Calu3 (cell line): Measurements from ENCODE around the gene TAS1R1. TPM values are rescaled to one million over a fixed set of nuclear protein-coding genes. Genes with fewer than 3 reads are reported as not detected.

Experiments
- BruUV-seq: library from RNA; stranded (reverse); fragments of 400-500 nt; replicated peaks from 2 replicates; lab custom pipeline; 2021; lab: Mats Ljungman, UMichigan
- CTCF ChIA-PET: fragments of 300-600 bp; sonication (Branson Sonifier 250); formaldehyde crosslinking; loops from one replicate; lab custom pipeline; 2022; ENCODE audit warnings: antibody characterized with exemption; lab: Charles Lee
- DNase-seq: peaks from one replicate; pipeline ENCODE4 v3.0.0; 2022
- H3K27ac Mint-ChIP-seq: one replicate; pipeline ENCODE4 v1.8.0; 2022; ENCODE audit warnings: mixed read lengths; ENCODE audit not compliant: unreplicated experiment
- H3K27me3 Mint-ChIP-seq: one replicate; pipeline ENCODE4 v1.8.0; 2022; ENCODE audit warnings: mixed read lengths; ENCODE audit not compliant: unreplicated experiment
- H3K36me3 Mint-ChIP-seq: one replicate; pipeline ENCODE4 v1.8.0; 2022; ENCODE audit warnings: mild to moderate bottlenecking, moderate library complexity, mixed read lengths; ENCODE audit not compliant: insufficient read depth, unreplicated experiment
- H3K4me1 Mint-ChIP-seq: one replicate; pipeline ENCODE4 v1.8.0; 2022; ENCODE audit warnings: mild to moderate bottlenecking, low read depth, mixed read lengths; ENCODE audit not compliant: unreplicated experiment
- H3K4me3 Mint-ChIP-seq: one replicate; pipeline ENCODE4 v1.8.0; 2022; ENCODE audit warnings: mild to moderate bottlenecking, low read depth, moderate library complexity, mixed read lengths; ENCODE audit not compliant: unreplicated experiment
- H3K9me3 Mint-ChIP-seq: one replicate; pipeline ENCODE4 v1.8.0; 2022; ENCODE audit warnings: low read depth, mixed read lengths; ENCODE audit not compliant: unreplicated experiment
- intact Hi-C: fragments of 100-400 bp; cut with micrococcal nuclease; formaldehyde crosslinking; loops from one replicate; pipeline ENCODE4 v1.10.0; 2022; ENCODE audit not compliant: unreplicated experiment
- total RNA-seq: library from RNA; stranded (reverse); gene quantifications from 2 replicates; pipeline ENCODE4 v1.2.3, GENCODE V29; 2022
- TF ChIP-seq, protein P1 (sequence below): fragments of 200-600 bp; IDR thresholded peaks from one replicate; pipeline ENCODE4 v1.8.0; 2022; ENCODE audit warnings: antibody characterized with exemption; ENCODE audit not compliant: unreplicated experiment

TAS1R1 gene
- total RNA-seq, 1 experiment from 2014 or later: not detected

- no TSS peak for BruUV-seq
- no peaks in the 10 kb centered on the region for H3K36me3 Mint-ChIP-seq
- TF ChIP-seq, protein P1, sequence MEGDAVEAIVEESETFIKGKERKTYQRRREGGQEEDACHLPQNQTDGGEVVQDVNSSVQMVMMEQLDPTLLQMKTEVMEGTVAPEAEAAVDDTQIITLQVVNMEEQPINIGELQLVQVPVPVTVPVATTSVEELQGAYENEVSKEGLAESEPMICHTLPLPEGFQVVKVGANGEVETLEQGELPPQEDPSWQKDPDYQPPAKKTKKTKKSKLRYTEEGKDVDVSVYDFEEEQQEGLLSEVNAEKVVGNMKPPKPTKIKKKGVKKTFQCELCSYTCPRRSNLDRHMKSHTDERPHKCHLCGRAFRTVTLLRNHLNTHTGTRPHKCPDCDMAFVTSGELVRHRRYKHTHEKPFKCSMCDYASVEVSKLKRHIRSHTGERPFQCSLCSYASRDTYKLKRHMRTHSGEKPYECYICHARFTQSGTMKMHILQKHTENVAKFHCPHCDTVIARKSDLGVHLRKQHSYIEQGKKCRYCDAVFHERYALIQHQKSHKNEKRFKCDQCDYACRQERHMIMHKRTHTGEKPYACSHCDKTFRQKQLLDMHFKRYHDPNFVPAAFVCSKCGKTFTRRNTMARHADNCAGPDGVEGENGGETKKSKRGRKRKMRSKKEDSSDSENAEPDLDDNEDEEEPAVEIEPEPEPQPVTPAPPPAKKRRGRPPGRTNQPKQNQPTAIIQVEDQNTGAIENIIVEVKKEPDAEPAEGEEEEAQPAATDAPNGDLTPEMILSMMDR: no peak
- DNase-seq: no peak
- H3K27me3 Mint-ChIP-seq: peaks cover 10% of the 10 kb centered on the region
- intact Hi-C loops: no loop called here
- H3K4me1 Mint-ChIP-seq: no peaks in the 10 kb centered on the region
- H3K27ac Mint-ChIP-seq: no peak overlapping the region
- H3K4me3 Mint-ChIP-seq: no peak overlapping the region
- CTCF ChIA-PET: no interaction called here
- no peaks in the 10 kb centered on the region for H3K9me3 Mint-ChIP-seq
Measured at GRCh38 chr1:6511561-6512244, 43.4 kb upstream of the TAS1R1 start.

GRCh38 chr1:6512245-6512907 lies 42.7 kb upstream of the TAS1R1 start:
- Mint-ChIP-seq H3K27ac (no peak overlapping the region), H3K4me1 (no peaks in the 10 kb centered on the region), H3K27me3 (peaks cover 10% of the 10 kb centered on the region), H3K4me3 (no peak overlapping the region), H3K36me3 (no peaks in the 10 kb centered on the region), H3K9me3 (no peaks in the 10 kb centered on the region)
- no peak for DNase-seq
- TF ChIP-seq, protein P1: no peak
- BruUV-seq: no TSS peak
- CTCF ChIA-PET: no interaction called here
- intact Hi-C loops: no loop called here

- TF ChIP-seq, protein P1: no peak
- Mint-ChIP-seq H3K36me3 (no peaks in the 10 kb centered on the region), H3K27ac (no peak overlapping the region), H3K9me3 (no peaks in the 10 kb centered on the region), H3K4me1 (no peaks in the 10 kb centered on the region), H3K4me3 (no peak overlapping the region), H3K27me3 (peaks cover 10% of the 10 kb centered on the region)
- CTCF ChIA-PET: no interaction called here
- DNase-seq: no peak
- BruUV-seq: no TSS peak
- intact Hi-C loops: no loop called here
Measured at GRCh38 chr1:6512908-6513280, 42.2 kb upstream of the TAS1R1 start.

DNA sequence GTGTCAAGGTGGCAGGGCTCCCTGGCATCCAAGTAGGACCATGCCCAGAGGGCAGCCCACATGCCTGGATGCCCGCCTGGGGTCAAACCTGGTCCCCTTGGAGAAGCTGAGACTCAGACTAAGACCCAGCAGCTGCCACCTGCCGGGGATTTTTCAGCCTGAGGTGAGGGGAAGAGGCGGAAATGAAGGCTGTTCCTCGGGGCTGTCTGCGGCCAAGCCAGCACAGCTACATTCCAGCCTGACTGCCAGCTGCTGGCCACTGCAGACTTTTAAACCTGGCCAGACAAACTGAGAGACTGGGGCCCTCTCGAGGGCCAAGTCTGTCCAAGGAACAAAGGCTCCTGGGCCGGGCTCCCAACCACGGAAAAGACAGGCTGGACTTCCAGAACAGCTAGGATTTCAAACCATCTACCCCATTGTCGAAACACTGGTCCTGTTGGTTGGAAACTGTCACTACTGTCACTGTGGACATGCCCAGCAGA lies 41.7 kb upstream of the TAS1R1 start:
- H3K36me3 Mint-ChIP-seq: no peaks in the 10 kb centered on the region
- no peaks in the 10 kb centered on the region for H3K9me3 Mint-ChIP-seq
- TF ChIP-seq, protein P1: no peak
- no peaks in the 10 kb centered on the region for H3K4me1 Mint-ChIP-seq
- H3K27me3 Mint-ChIP-seq: peaks cover 5% of the 10 kb centered on the region
- H3K4me3 Mint-ChIP-seq: no peak overlapping the region
- intact Hi-C loops: no loop called here
- no peak for DNase-seq
- no peak overlapping the region for H3K27ac Mint-ChIP-seq
- CTCF ChIA-PET: no interaction called here
- BruUV-seq: no TSS peak
